K562 (cell line): ENCODE results near the gene DOLPP1. TPM values are rescaled to one million over a fixed set of nuclear protein-coding genes. Genes with fewer than 3 reads are reported as not detected.

ENCODE experiments used
- ATAC-seq: fragments of 200-7000 bp; cut with Tn5 transposase; 3 replicates; pipeline ENCODE4 v1.9.1; 2020; ENCODE audit warnings: moderate library complexity
- BruUV-seq: library from RNA; stranded (reverse); fragments of 400-500 nt; replicated peaks from 2 replicates; lab custom pipeline; 2021; lab: Mats Ljungman, UMichigan
- CTCF ChIA-PET: fragments of 300-600 bp; formaldehyde crosslinking; extraction: SDS; loops from one replicate; lab custom pipeline; 2021; ENCODE audit warnings: low intra/inter-chr PET ratio; lab: Yijun Ruan, JAX
- POLR2A ChIA-PET: fragments of 300-600, 350-650 bp; sonication (Branson Sonifier 250); formaldehyde crosslinking; extraction: SDS; loops from one replicate; lab custom pipeline; 2021; ENCODE audit warnings: antibody characterized with exemption, inconsistent platforms; lab: Yijun Ruan, JAX
- DNase-seq, 4 experiments: peaks; one replicate each; pipeline versions ENCODE4 v3.0.0 to v3.0.0-alpha.2; 2011 to 2018; ENCODE audit warnings: low spot score in 3 of 4, mixed read lengths in 3 of 4; ENCODE audit errors: extremely low read depth in 1 of 4
- FAIRE-seq: peaks from 2 replicates; lab custom pipeline; 2011; peaks lifted over from hg19 to GRCh38; lab: Jason Lieb, UNC
- H2AFZ ChIP-seq: 2 replicates; pipeline ENCODE4 v1.6.0; 2011; ENCODE audit warnings: low read depth, low read length, control low read depth, inconsistent platforms
- H3K27ac ChIP-seq: fragments of 200-600 bp; 3 replicates; pipeline ENCODE4 v1.8.0; 2011; ENCODE audit warnings: low read depth, mild to moderate bottlenecking, control low read depth, inconsistent platforms, low read length, moderate library complexity, mixed read lengths; ENCODE audit errors: extremely low read depth
- H3K27me3 ChIP-seq, 2 experiments: fragments of 300-600 bp in 1 of 2; 2 replicates in 1 of 2; 3 replicates in 1 of 2; pipeline versions ENCODE4 v1.6.0 to v1.8.0; 2011; ENCODE audit warnings: inconsistent platforms in 2 of 2, low read length in 2 of 2, mild to moderate bottlenecking in 1 of 2, mixed read lengths in 1 of 2, moderate library complexity in 1 of 2; ENCODE audit not compliant: control insufficient read depth in 2 of 2, insufficient read depth in 2 of 2
- H3K36me3 ChIP-seq: fragments of 300-600 bp; 3 replicates; pipeline ENCODE4 v1.8.0; 2011; ENCODE audit warnings: mild to moderate bottlenecking, low read length, inconsistent platforms; ENCODE audit not compliant: control insufficient read depth, insufficient read depth
- H3K4me1 ChIP-seq, 2 experiments: fragments of 200-600 bp in 1 of 2; replicated peaks in 1 of 2; 2 replicates in 1 of 2; 3 replicates in 1 of 2; pipeline versions ENCODE4 v1.5.1 to v1.8.0; 2011; ENCODE audit warnings: inconsistent platforms in 2 of 2, low read length in 2 of 2, mild to moderate bottlenecking in 1 of 2, mixed read lengths in 1 of 2, moderate library complexity in 1 of 2; ENCODE audit not compliant: control insufficient read depth in 2 of 2, insufficient read depth in 2 of 2
- H3K4me2 ChIP-seq: 2 replicates; pipeline ENCODE4 v1.6.1; 2011; ENCODE audit warnings: low read length, control low read depth, inconsistent platforms, mixed read lengths; ENCODE audit not compliant: insufficient read depth
- H3K4me3 ChIP-seq: fragments of 200-600 bp; sonication (generic), shearing (Covaris generic); 2 replicates; pipeline ENCODE4 v1.5.1; 2016; ENCODE audit warnings: control low read depth, inconsistent platforms
- H3K79me2 ChIP-seq: fragments of 200-600 bp; 3 replicates; pipeline ENCODE4 v1.8.0; 2011; ENCODE audit warnings: low read length, inconsistent platforms; ENCODE audit not compliant: control insufficient read depth, insufficient read depth
- H3K9ac ChIP-seq, 2 experiments: 2 replicates each; pipeline versions ENCODE4 v1.6.0 to v1.6.1; 2011; ENCODE audit warnings: low read depth in 2 of 2, low read length in 2 of 2, control low read depth in 1 of 2, inconsistent platforms in 1 of 2, mild to moderate bottlenecking in 1 of 2, mixed read lengths in 1 of 2; ENCODE audit not compliant: insufficient read depth in 1 of 2
- H3K9me1 ChIP-seq: one replicate; pipeline ENCODE4 v1.6.0; 2011; ENCODE audit warnings: inconsistent platforms, mild to moderate bottlenecking, low read length, moderate library complexity; ENCODE audit not compliant: control insufficient read depth, insufficient read depth
- H3K9me3 ChIP-seq: replicated peaks from 2 replicates; pipeline ENCODE4 v1.5.1; 2011; ENCODE audit warnings: low read depth, low read length, inconsistent platforms; ENCODE audit not compliant: control insufficient read depth, insufficient read depth
- H4K20me1 ChIP-seq: replicated peaks from 2 replicates; pipeline ENCODE4 v1.6.1; 2011; ENCODE audit warnings: low read length, inconsistent platforms, mixed read lengths; ENCODE audit not compliant: control insufficient read depth, insufficient read depth
- BMI1 ChIP-seq: fragments of 150-350 bp; IDR thresholded peaks from 2 replicates; pipeline ENCODE4 v1.6.1; 2014; ENCODE audit warnings: low read length
- CREBBP ChIP-seq: IDR thresholded peaks from one replicate; pipeline ENCODE4 v1.6.1; 2012; ENCODE audit warnings: low read depth, mild to moderate bottlenecking, control low read depth, inconsistent platforms, low read length
- E2F1 ChIP-seq: sonication (generic); formaldehyde crosslinking; IDR thresholded peaks from 2 replicates; pipeline ENCODE4 v1.8.1; 2023; ENCODE audit warnings: mild to moderate bottlenecking, missing genetic modification reagents, moderate library complexity
- HES1 ChIP-seq: fragments of 450-650 bp; IDR thresholded peaks from 2 replicates; pipeline ENCODE4 v1.6.1; 2016; ENCODE audit warnings: low read depth, mild to moderate bottlenecking, moderate library complexity
- HNRNPK ChIP-seq: fragments of 200-400 bp; formaldehyde crosslinking; IDR thresholded peaks from one replicate; pipeline ENCODE4 v1.6.1; 2018; ENCODE audit warnings: mild to moderate bottlenecking, low read depth, low read length; ENCODE audit not compliant: poor library complexity, severe bottlenecking
- KHSRP ChIP-seq: fragments of 450-650 bp; IDR thresholded peaks from 2 replicates; pipeline ENCODE4 v1.6.1; 2017
- MAFG ChIP-seq: fragments of 450-650 bp; conservative IDR thresholded peaks from 2 replicates; pipeline ENCODE4 v1.6.1; 2016; ENCODE audit warnings: missing genetic modification characterization, missing compliant biosample characterization
- MCM5 ChIP-seq: fragments of 450-650 bp; IDR thresholded peaks from 2 replicates; pipeline ENCODE4 v1.6.1; 2016; ENCODE audit warnings: low read depth
- NONO ChIP-seq, 2 experiments: fragments of 200-400 bp in 1 of 2; fragments of 450-650 bp in 1 of 2; formaldehyde crosslinking in 1 of 2; IDR thresholded peaks; 2 replicates each; pipeline ENCODE4 v1.6.1; 2017; ENCODE audit warnings: low read depth in 2 of 2, mild to moderate bottlenecking in 2 of 2, moderate library complexity in 2 of 2, low read length in 1 of 2
- SMAD1 ChIP-seq: fragments of 150-350 bp; IDR thresholded peaks from 2 replicates; pipeline ENCODE4 v1.6.1; 2014; ENCODE audit warnings: low read length, low read depth; ENCODE audit not compliant: partially characterized antibody
- SMARCB1 ChIP-seq: IDR thresholded peaks from 2 replicates; pipeline ENCODE4 v1.6.1; 2011; ENCODE audit warnings: improper control_type of control experiment, low read depth; ENCODE audit not compliant: insufficient read length
- SRSF7 ChIP-seq: fragments of 200-400 bp; formaldehyde crosslinking; optimal IDR thresholded peaks from 2 replicates; pipeline ENCODE3; 2017; ENCODE audit warnings: mild to moderate bottlenecking, low read depth, low read length
- SUPT5H ChIP-seq: fragments of 450-650 bp; IDR thresholded peaks from 2 replicates; pipeline ENCODE4 v1.6.1; 2016
- TAF7 ChIP-seq: fragments of 450-650 bp; IDR thresholded peaks from 2 replicates; pipeline ENCODE4 v1.6.1; 2016; ENCODE audit warnings: missing genetic modification characterization, missing compliant biosample characterization
- TCF7 ChIP-seq: sonication (generic); IDR thresholded peaks from 2 replicates; pipeline ENCODE4 v1.6.1; 2016; ENCODE audit warnings: antibody characterized with exemption, borderline replicate concordance
- TGIF2 ChIP-seq: sonication (generic); formaldehyde crosslinking; IDR thresholded peaks from 2 replicates; pipeline ENCODE4 v1.8.1; 2022; ENCODE audit warnings: mild to moderate bottlenecking, missing genetic modification reagents, moderate library complexity
- ZFP30 ChIP-seq: fragments of 250-450 bp; sonication (Bioruptor Pico); IDR thresholded peaks from 2 replicates; pipeline ENCODE4 v1.8.0; 2022; ENCODE audit warnings: moderate library complexity, mild to moderate bottlenecking, inconsistent platforms, borderline replicate concordance
- WGBS: fragments of 100-300 bp; shearing (Covaris generic); methylation state at CpG from one replicate; pipeline ENCODE4 v1.1.6; 2016; ENCODE audit warnings: low coverage, mixed read lengths; ENCODE audit not compliant: insufficient coverage; ENCODE audit errors: missing lambda C conversion rate; 5-methylcytosine and 5-hydroxymethylcytosine counted together
- in situ Hi-C: fragments of 300-500 bp; cut with MboI; formaldehyde crosslinking; loops from 4 replicates; pipeline ENCODE4 v1.15.0; 2018; ENCODE audit warnings: inconsistent platforms, mixed read lengths
- intact Hi-C: fragments of 100-400 bp; cut with micrococcal nuclease; formaldehyde crosslinking; loops from 2 replicates; pipeline ENCODE4 v1.14.2; 2022
- polyA plus RNA-seq, 8 experiments: library from polyadenylated mRNA; depleted of rRNA in 4 of 8; stranded (reverse) in 5 of 8; unstranded in 3 of 8; fragments of >200 nt; fragmentation: Nextera tagmentation in 2 of 8; fragmentation: Illumina TruSeq in 1 of 8; extraction: Ambion mirVana in 2 of 8; extraction: Trizol in 1 of 8; gene quantifications; 2 replicates each; pipeline versions ENCODE4 v1.2.1 to v1.2.3, GENCODE V29; 2011 to 2014; ENCODE audit warnings: inconsistent platforms in 1 of 8, missing spikeins in 1 of 8
- total RNA-seq, 7 experiments: library from RNA; depleted of rRNA in 6 of 7; stranded (reverse); fragments of >200 nt in 6 of 7; fragmentation: Illumina TruSeq in 2 of 7; extraction: Trizol in 2 of 7; gene quantifications; 2 replicates each; pipeline versions ENCODE4 v1.2.1 to v1.2.3, GENCODE V29; 2011 to 2021; ENCODE audit warnings: low replicate concordance in 1 of 7
- TF ChIP-seq, protein P1 (sequence below): fragments of 450-650 bp; formaldehyde crosslinking; IDR thresholded peaks from 2 replicates; pipeline ENCODE4 v1.4.0; 2022; ENCODE audit warnings: mild to moderate bottlenecking, moderate library complexity
- TF ChIP-seq, protein P2 (sequence below): fragments of 250-450 bp; sonication (Bioruptor Pico); IDR thresholded peaks from 2 replicates; pipeline ENCODE4 v1.5.0; 2020; ENCODE audit warnings: mild to moderate bottlenecking, borderline replicate concordance

Gene DOLPP1
- total and polyA plus RNA-seq, 9 of the 15 experiments (the other 6 are each of a cell fraction or from before 2014, with no cell fraction given): 3.0 to 39.8 (median 30.5) TPM

DNA sequence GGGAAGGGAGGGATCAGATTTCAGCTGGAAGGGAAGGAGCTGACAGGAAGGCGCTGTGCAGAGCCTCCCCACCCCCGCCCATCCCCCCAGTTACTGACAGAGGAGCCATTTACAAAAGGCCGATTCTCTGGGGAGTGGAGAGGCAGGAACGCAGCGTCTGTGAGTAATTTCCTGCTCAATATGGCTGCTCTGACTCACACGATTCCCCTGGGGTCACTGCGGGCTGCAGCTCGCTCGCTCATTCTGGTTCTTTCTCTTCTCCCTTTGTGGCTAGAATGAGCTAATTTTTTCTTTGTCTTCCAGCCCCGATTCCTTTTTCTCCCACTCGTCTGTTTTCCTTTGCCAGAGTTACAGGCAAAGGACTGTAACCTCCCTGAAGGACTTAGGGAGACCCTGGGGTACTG lies 59.1 kb downstream of the DOLPP1 start:
- Histone ChIP-seq H3K4me2 (peak overlapping the region; percentile 71), H4K20me1 (no peaks in the 10 kb centered on the region), H3K79me2 (peaks cover 17% of the 10 kb centered on the region), H3K4me1 (peaks cover 30 to 49% of the 10 kb centered on the region in 2 experiments), H3K27ac (peak overlapping the region; percentile 93), H2AFZ (peak overlapping the region; percentile 85), H3K4me3 (peak overlapping the region; percentile 27), H3K27me3 (no peaks in the 10 kb centered on the region), H3K9me3 (no peaks in the 10 kb centered on the region), H3K9me1 (no peaks in the 10 kb centered on the region), H3K9ac (peak overlapping the region; percentile 83 to 97), H3K36me3 (peaks cover 63% of the 10 kb centered on the region; the same call in 2 of the 3 replicates)
- ATAC-seq: peak; percentile 86
- intact Hi-C loops (loop anchor here (1.0 to 10.0 kb wide), 4 partner anchors 35 to 645 kb away; no protein-coding TSS in a partner anchor), in situ Hi-C loops (no loop called here)
- WGBS: 1% methylated on average over 11 of the region's 11 CpGs
- POLR2A ChIA-PET: interaction anchor here (0.7 to 2.5 kb wide), 9 partner anchors 9 to 607 kb away, joined by 3 to 18 read pairs (median 4); partner anchors contain the start of gene NTMT1
- no TSS peak for BruUV-seq
- peak; percentile 61 to 94 (median 74) for DNase-seq
- CTCF ChIA-PET: interaction anchor here (1.5 to 4.5 kb wide), 2 partner anchors 35 to 471 kb away, joined by 6 to 53 read pairs; no protein-coding TSS in a partner anchor
- peak; percentile 97 for FAIRE-seq
- no peak for TF ChIP-seq SRSF7
- no peak for TF ChIP-seq CREBBP
- no peak for TF ChIP-seq E2F1
- no peak for TF ChIP-seq MCM5
- TF ChIP-seq, protein P1, sequence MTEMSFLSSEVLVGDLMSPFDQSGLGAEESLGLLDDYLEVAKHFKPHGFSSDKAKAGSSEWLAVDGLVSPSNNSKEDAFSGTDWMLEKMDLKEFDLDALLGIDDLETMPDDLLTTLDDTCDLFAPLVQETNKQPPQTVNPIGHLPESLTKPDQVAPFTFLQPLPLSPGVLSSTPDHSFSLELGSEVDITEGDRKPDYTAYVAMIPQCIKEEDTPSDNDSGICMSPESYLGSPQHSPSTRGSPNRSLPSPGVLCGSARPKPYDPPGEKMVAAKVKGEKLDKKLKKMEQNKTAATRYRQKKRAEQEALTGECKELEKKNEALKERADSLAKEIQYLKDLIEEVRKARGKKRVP (CRISPR knock-in tag): peak; percentile 24; the same call in 1 of the 2 replicates
- TF ChIP-seq TAF7 (tag): peak; percentile 40; the same call in 1 of the 2 replicates
- peak; percentile 66; the same call in 1 of the 2 replicates for TF ChIP-seq SUPT5H
- no peak; a peak in 1 of 4 replicates for TF ChIP-seq NONO (IDR thresholded peaks at IDR 0.05; ENCODE audit: low read depth in 2 of 2, low read length in 1 of 2)
- TF ChIP-seq TCF7: no peak
- no peak for TF ChIP-seq BMI1
- TF ChIP-seq KHSRP: no peak
- TF ChIP-seq TGIF2 (CRISPR knock-in tag): no peak
- TF ChIP-seq, protein P2, sequence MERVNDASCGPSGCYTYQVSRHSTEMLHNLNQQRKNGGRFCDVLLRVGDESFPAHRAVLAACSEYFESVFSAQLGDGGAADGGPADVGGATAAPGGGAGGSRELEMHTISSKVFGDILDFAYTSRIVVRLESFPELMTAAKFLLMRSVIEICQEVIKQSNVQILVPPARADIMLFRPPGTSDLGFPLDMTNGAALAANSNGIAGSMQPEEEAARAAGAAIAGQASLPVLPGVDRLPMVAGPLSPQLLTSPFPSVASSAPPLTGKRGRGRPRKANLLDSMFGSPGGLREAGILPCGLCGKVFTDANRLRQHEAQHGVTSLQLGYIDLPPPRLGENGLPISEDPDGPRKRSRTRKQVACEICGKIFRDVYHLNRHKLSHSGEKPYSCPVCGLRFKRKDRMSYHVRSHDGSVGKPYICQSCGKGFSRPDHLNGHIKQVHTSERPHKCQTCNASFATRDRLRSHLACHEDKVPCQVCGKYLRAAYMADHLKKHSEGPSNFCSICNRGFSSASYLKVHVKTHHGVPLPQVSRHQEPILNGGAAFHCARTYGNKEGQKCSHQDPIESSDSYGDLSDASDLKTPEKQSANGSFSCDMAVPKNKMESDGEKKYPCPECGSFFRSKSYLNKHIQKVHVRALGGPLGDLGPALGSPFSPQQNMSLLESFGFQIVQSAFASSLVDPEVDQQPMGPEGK (CRISPR knock-in tag): no peak
- TF ChIP-seq ZFP30 (CRISPR knock-in tag): no peak
- TF ChIP-seq HES1: no peak
- TF ChIP-seq SMAD1: peak; percentile 64
- no peak for TF ChIP-seq MAFG (tag)
- TF ChIP-seq SMARCB1: no peak
- TF ChIP-seq HNRNPK: no peak
